A549 treated with AZD9567 at 1 μM for 4 hours (cell line): ENCODE measurements around the gene ITGB2. TPM values are rescaled to one million over a fixed set of nuclear protein-coding genes. Genes with fewer than 3 reads are reported as not detected.

Source experiments
- total RNA-seq: library from RNA; stranded (reverse); fragments of 200-300 nt; extraction: Qiagen RNA extraction; gene quantifications from 5 replicates; pipeline ENCODE4 v1.2.3, GENCODE V29; 2022; ENCODE audit not compliant: insufficient read depth

ITGB2 gene
- total RNA-seq = 0.62 to 4.1 TPM (median 0.86 TPM) in 5 replicates

DNA sequence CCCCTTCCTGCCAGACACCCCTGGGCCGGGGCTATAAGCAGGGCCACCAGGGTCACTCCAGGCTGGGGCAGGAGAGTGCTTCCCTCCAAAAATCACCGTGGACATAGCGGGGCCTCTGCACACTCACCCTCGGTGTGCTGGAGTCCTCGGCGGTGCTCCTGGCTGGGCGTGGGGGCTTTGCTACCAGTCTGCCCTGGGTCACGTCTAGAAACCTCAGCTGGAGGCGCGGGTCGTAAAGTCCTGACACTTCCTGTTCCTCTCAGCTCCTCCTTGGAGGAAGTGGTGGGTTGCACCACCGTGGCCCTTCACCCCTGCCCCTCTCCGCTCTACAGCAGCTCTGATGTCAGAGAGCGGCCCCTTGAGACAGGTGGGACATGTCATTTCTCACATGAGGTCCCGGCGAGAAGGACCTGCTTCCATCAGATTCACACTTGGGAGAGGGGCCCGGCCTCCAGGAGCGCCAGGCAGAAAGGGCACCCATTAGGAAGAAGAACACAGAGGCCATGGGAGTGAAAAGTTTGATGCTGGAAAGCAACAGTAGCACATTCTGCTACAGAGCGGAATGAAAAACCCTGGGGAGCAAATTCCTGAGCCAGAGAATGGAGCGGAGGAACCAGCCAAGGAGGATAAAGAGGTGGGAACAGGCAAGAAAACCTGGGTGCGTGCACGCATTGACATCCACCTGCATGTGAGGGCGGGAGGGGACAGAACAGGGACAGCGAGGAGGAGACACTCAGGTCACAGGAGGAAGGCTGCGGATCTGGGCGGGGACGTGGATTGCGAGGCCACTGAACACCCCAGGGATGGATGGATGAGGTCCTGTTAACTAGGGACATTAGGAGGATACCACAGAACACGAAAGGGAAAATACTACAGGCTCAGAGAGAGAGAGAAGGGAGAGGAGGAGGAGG lies at the start of gene ITGB2:
Gene ITGB2, minus strand, starts transcription at position 206 of the 911 bp plus-strand sequence. CDS start 10,117 bp downstream, outside the sequence.

DNA sequence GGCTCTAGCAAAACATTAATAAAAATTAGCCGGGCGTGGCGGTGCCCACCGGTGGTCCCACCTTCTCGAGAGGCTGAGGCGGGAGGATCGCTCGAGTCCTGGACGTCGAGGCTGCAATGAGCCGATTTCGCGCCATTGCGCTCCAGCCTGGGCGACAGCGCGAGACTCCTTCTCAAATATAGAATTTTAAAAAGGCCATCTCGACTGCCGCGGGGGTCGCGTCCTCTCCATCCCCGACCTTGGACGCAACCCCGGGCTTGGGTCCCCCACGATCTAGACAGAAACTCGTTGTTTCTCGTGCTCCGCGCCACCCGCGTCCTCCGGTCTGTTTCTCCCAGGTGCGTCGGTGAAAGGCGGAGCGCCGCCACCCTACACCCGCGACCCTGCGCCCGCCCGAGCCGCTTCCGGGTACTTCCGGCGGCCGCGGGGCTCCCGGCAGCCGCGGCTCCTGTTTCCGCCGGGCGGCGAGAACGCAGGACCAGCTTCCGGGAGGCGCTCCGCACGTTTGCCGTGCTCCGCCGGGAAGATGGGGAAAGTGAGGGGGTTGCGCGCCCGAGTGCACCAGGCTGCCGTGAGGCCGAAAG lies 18.9 kb upstream of the ITGB2 start, which contains the start of gene SLX9:
Gene SLX9, plus strand, starts transcription at position 498 of the 584 bp plus-strand sequence. Its CDS starts 29 bp downstream, at position 527.

DNA sequence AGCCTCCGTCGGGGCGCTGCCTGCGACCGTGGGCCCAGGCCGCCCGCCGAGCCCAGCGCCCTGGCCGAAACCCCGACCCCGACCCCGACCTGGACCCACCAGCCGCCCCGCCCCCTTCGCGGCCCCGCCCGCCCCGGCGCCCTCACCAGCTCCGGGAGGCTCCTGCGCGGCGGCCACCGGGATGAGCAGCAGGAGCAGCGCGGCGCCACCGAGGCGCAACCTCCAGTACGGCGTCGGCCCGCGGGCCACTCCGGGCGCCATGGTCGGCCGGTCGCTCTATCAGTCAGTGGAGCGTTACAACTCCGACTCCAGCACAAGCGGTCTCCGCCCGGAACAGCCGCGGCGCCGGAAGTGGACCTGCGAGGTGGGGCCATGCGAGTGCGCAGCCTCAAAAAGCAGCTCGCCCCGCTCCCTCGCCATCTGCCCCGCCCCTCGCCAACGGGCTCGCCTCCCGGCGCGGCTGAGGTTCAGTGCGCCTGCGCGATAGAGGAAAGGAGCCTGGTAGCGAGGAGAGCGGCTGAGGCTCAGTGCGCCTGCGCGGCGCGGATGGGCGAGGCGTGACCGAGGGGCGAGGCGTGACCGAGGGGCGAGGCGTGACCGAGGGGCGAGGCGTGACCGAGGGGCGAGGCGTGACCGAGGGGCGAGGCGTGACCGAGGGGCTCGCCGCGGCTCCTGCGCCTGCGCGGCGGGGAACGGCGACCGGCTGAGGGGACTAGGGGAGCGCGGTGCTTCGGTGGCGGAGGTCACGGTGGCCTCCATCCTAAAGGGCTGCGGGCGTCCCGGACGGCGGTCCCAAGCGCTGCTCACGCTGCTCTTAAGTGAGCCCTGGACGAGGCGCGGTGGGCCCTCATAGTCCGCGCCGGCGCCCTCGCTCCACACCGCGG lies 47.1 kb downstream of the ITGB2 start, which contains the start of gene PTTG1IP:
Gene PTTG1IP, minus strand, starts transcription at position 335 of the 884 bp plus-strand sequence. Its CDS starts 74 bp downstream, at position 261.

Other genes starting within 250 kb of the ITGB2 start
- not detected in 5 replicates for gene KRTAP12-1, start 238.7 kb downstream of the ITGB2 start, total RNA-seq
- not detected in 5 replicates for gene KRTAP10-12, start 223.7 kb downstream of the ITGB2 start, total RNA-seq
- gene TSPEAR, start 209.3 kb downstream of the ITGB2 start, total RNA-seq = 0.02 TPM in 1 of 5 replicates, not detected in the others
- 26.1 to 39.4 TPM (median 38.1 TPM) in 5 replicates for gene UBE2G2, start 119.1 kb downstream of the ITGB2 start, total RNA-seq
- 62.4 to 75.2 TPM (median 68.4 TPM) in 5 replicates for gene SUMO3, start 102.8 kb downstream of the ITGB2 start, total RNA-seq
- gene PTTG1IP, start 47.2 kb downstream of the ITGB2 start, total RNA-seq = 82.9 to 95.4 TPM (median 93.7 TPM) in 5 replicates
- gene SLX9, start 19.1 kb upstream of the ITGB2 start, total RNA-seq = 27.9 to 58.9 TPM (median 56.3 TPM) in 5 replicates
- 6.8 to 8.0 TPM (median 7.7 TPM) in 5 replicates for gene ADARB1, start 153.7 kb upstream of the ITGB2 start, total RNA-seq